SK-N-SH treated with all-trans-retinoic acid at 6 μM for 48 hours (cell line): ENCODE data around the gene DYRK1B.

ENCODE experiments used
- ATAC-seq: fragments of 200-7000 bp; cut with Tn5 transposase; 3 replicates; pipeline ENCODE4 v1.9.1; 2020; ENCODE audit warnings: mild to moderate bottlenecking, moderate library complexity
- BACH2 ChIP-seq: fragments of 250-450 bp; sonication (Bioruptor Pico); IDR thresholded peaks from 2 replicates; pipeline ENCODE4 v1.9.0; 2021; ENCODE audit warnings: mild to moderate bottlenecking, borderline replicate concordance
- RARB ChIP-seq: fragments of 250-450 bp; sonication (Bioruptor Pico); IDR thresholded peaks from 2 replicates; pipeline ENCODE4 v1.8.0; 2021; ENCODE audit warnings: mild to moderate bottlenecking, moderate library complexity
- TOX ChIP-seq: fragments of 250-450 bp; sonication (Bioruptor Pico); IDR thresholded peaks from 2 replicates; pipeline ENCODE4 v1.8.0; 2021; ENCODE audit warnings: mild to moderate bottlenecking, moderate library complexity, borderline replicate concordance
- ZFP3 ChIP-seq: fragments of 250-450 bp; sonication (Bioruptor Pico); IDR thresholded peaks from 2 replicates; pipeline ENCODE4 v1.5.0; 2020; ENCODE audit warnings: mild to moderate bottlenecking, moderate library complexity
- ZFP30 ChIP-seq: fragments of 450-650 bp; formaldehyde crosslinking; IDR thresholded peaks from 2 replicates; pipeline ENCODE4 v1.5.0; 2022; ENCODE audit warnings: mild to moderate bottlenecking, moderate library complexity
- ZNF70 ChIP-seq: fragments of 450-650 bp; formaldehyde crosslinking; IDR thresholded peaks from 2 replicates; pipeline ENCODE4 v1.5.0; 2020; ENCODE audit warnings: mild to moderate bottlenecking, moderate library complexity
- ZNF8 ChIP-seq: fragments of 450-650 bp; formaldehyde crosslinking; IDR thresholded peaks from 2 replicates; pipeline ENCODE4 v1.5.0; 2020; ENCODE audit warnings: mild to moderate bottlenecking, moderate library complexity
- TF ChIP-seq, protein P1 (sequence below): fragments of 250-450 bp; sonication (Bioruptor Pico); IDR thresholded peaks from 2 replicates; pipeline ENCODE4 v1.5.1; 2021; ENCODE audit warnings: mild to moderate bottlenecking, moderate library complexity
- TF ChIP-seq, protein P2 (sequence below): fragments of 250-450 bp; sonication (Bioruptor Pico); IDR thresholded peaks from 2 replicates; pipeline ENCODE4 v1.8.0; 2021; ENCODE audit warnings: low read depth, mild to moderate bottlenecking, moderate library complexity, borderline replicate concordance

DYRK1B gene

DNA sequence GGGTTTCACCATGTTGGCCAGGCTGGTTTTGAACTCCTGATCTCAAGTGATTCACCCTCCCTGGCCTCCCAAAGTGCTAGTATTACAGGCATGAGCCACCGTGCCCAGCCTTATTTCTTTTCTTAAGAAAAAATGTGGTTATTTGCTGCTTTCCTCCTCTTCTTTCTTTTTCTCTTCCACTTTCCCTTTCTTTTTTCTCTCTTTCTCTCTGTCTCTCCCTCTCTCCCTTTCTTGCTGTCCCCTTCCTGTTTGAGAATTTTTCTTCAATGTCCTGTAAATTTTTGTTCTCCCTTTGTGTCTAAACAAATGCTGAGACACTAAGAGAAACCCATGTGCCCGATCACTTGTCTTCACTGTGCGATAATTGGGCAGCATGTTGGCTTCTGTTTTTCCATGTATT is 53.1 kb downstream of the DYRK1B start (continued):
- TF ChIP-seq, protein P1, sequence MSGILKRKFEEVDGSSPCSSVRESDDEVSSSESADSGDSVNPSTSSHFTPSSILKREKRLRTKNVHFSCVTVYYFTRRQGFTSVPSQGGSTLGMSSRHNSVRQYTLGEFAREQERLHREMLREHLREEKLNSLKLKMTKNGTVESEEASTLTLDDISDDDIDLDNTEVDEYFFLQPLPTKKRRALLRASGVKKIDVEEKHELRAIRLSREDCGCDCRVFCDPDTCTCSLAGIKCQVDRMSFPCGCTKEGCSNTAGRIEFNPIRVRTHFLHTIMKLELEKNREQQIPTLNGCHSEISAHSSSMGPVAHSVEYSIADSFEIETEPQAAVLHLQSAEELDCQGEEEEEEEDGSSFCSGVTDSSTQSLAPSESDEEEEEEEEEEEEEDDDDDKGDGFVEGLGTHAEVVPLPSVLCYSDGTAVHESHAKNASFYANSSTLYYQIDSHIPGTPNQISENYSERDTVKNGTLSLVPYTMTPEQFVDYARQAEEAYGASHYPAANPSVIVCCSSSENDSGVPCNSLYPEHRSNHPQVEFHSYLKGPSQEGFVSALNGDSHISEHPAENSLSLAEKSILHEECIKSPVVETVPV: no peak
- TF ChIP-seq ZNF8 (CRISPR knock-in tag) (no peak), TOX (CRISPR knock-in tag) (no peak), ZNF70 (CRISPR knock-in tag) (no peak)
- TF ChIP-seq, all 23 proteins: peak for 0

DNA sequence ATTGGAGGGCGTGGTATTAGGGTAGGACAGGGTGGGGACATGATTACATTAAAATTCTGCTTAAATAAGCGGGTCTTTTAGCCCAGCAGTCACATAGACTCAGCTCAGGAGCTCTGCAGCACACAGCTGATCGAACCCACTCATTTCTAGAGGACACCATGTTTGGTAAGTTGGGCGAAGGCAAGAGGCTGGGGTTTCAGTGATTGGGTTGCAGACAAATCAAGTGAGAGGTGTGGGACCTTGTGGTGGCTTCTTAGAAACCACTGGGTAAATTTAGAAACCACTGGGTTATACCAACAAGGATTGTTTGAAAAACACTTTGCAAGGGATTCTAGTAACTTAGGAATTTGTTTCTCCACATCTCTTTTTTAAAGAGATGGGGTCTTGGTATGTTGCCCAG is 55.2 kb downstream of the DYRK1B start, which contains the start of gene LEUTX:
Gene LEUTX (plus strand): TSS at position 92 of the 400 bp plus-strand sequence. CDS start 67 bp downstream, at position 159.
- no peak for ATAC-seq
- TF ChIP-seq, protein P2, sequence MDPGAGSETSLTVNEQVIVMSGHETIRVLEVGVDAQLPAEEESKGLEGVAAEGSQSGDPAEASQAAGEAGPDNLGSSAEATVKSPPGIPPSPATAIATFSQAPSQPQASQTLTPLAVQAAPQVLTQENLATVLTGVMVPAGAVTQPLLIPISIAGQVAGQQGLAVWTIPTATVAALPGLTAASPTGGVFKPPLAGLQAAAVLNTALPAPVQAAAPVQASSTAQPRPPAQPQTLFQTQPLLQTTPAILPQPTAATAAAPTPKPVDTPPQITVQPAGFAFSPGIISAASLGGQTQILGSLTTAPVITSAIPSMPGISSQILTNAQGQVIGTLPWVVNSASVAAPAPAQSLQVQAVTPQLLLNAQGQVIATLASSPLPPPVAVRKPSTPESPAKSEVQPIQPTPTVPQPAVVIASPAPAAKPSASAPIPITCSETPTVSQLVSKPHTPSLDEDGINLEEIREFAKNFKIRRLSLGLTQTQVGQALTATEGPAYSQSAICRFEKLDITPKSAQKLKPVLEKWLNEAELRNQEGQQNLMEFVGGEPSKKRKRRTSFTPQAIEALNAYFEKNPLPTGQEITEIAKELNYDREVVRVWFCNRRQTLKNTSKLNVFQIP (CRISPR knock-in tag): no peak
- TF ChIP-seq ZFP3 (CRISPR knock-in tag): no peak
- TF ChIP-seq RARB (CRISPR knock-in tag): no peak
- no peak for TF ChIP-seq ZFP30
- no peak for TF ChIP-seq BACH2
